Measurements from ENCODE around the gene CNOT4. TPM values are rescaled to one million over a fixed set of nuclear protein-coding genes. Genes with fewer than 3 reads are reported as not detected.

Gene CNOT4
- total and polyA plus RNA-seq, 2 of the 13 experiments (the other 11 are each of a cell fraction or from before 2014, with no cell fraction given), result 7.4 to 8.4 TPM

DNA sequence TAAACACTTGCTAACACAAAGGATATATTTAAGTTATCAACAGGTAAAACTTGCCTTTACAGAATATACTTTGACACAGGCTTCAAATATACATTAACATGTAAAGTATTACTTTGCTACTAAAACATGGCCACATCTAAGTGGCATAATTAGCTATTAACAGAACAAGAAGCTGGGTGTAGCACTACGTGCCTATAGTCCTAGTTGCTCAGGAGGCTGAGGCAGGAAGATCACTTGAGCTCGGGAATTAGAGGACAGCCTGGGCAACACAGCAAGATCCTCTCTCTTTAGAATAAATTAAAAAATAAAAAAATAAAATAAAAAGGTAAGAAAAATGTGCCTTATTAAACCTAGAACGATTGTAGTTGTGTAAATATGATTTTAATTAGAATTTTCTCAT, 106.6 kb downstream of the CNOT4 start:
- H2AFZ ChIP-seq (ENCODE audit: low read length), result no peak overlapping the region
- no peaks in the 10 kb centered on the region for H4K20me1 ChIP-seq (ENCODE audit: insufficient read depth, low read length)
- no peak overlapping the region for H3K4me3 ChIP-seq (replicated peaks in 1 of 3; ENCODE audit: insufficient read depth in 1 of 3, low read depth in 2 of 3, low read length in 3 of 3)
- 86% methylated on average over 3 of the region's 3 CpGs for WGBS (ENCODE audit: low lambda C conversion rate)
- peaks cover 0 to 9% of the 10 kb centered on the region in 2 experiments; a peak in 1 of 5 replicates for H3K36me3 ChIP-seq (replicated peaks in 1 of 2; ENCODE audit: control insufficient read depth in 1 of 2, insufficient read depth in 2 of 2, low read length in 2 of 2)
- no peaks in the 10 kb centered on the region for H3K4me1 ChIP-seq (ENCODE audit: insufficient read depth, low read length)
- in situ Hi-C loops (cut with HindIII; ENCODE audit: extremely low pct_ligation_motif_present, low pct_unique_long_range_greater_than_20kb), result no loop called here
- TF ChIP-seq PHF8 (CRISPR knock-in tag; IDR thresholded peaks at IDR 0.05), result no peak
- TF ChIP-seq MBNL3 (CRISPR knock-in tag; conservative IDR thresholded peaks at IDR 0.05), result no peak
- TF ChIP-seq, protein P1, sequence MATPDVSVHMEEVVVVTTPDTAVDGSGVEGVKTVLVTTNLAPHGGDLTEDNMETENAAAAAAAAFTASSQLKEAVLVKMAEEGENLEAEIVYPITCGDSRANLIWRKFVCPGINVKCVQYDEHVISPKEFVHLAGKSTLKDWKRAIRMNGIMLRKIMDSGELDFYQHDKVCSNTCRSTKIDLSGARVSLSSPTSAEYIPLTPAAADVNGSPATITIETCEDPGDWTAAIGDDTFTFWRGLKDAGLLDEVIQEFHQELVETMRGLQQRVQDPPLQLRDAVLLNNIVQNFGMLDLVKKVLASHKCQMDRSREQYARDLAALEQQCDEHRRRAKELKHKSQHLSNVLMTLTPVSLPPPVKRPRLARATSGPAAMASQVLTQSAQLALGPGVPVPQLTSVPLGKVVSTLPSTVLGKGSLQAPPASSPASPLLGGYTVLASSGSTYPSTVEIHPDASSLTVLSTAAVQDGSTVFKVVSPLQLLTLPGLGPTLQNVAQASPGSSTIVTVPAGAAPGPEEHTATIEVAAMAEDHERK (CRISPR knock-in tag; IDR thresholded peaks at IDR 0.05; ENCODE audit: low read depth), result no peak
- TF ChIP-seq, protein P2, sequence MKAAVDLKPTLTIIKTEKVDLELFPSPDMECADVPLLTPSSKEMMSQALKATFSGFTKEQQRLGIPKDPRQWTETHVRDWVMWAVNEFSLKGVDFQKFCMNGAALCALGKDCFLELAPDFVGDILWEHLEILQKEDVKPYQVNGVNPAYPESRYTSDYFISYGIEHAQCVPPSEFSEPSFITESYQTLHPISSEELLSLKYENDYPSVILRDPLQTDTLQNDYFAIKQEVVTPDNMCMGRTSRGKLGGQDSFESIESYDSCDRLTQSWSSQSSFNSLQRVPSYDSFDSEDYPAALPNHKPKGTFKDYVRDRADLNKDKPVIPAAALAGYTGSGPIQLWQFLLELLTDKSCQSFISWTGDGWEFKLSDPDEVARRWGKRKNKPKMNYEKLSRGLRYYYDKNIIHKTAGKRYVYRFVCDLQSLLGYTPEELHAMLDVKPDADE (CRISPR knock-in tag; IDR thresholded peaks at IDR 0.05), result no peak
- TF ChIP-seq, protein P3, sequence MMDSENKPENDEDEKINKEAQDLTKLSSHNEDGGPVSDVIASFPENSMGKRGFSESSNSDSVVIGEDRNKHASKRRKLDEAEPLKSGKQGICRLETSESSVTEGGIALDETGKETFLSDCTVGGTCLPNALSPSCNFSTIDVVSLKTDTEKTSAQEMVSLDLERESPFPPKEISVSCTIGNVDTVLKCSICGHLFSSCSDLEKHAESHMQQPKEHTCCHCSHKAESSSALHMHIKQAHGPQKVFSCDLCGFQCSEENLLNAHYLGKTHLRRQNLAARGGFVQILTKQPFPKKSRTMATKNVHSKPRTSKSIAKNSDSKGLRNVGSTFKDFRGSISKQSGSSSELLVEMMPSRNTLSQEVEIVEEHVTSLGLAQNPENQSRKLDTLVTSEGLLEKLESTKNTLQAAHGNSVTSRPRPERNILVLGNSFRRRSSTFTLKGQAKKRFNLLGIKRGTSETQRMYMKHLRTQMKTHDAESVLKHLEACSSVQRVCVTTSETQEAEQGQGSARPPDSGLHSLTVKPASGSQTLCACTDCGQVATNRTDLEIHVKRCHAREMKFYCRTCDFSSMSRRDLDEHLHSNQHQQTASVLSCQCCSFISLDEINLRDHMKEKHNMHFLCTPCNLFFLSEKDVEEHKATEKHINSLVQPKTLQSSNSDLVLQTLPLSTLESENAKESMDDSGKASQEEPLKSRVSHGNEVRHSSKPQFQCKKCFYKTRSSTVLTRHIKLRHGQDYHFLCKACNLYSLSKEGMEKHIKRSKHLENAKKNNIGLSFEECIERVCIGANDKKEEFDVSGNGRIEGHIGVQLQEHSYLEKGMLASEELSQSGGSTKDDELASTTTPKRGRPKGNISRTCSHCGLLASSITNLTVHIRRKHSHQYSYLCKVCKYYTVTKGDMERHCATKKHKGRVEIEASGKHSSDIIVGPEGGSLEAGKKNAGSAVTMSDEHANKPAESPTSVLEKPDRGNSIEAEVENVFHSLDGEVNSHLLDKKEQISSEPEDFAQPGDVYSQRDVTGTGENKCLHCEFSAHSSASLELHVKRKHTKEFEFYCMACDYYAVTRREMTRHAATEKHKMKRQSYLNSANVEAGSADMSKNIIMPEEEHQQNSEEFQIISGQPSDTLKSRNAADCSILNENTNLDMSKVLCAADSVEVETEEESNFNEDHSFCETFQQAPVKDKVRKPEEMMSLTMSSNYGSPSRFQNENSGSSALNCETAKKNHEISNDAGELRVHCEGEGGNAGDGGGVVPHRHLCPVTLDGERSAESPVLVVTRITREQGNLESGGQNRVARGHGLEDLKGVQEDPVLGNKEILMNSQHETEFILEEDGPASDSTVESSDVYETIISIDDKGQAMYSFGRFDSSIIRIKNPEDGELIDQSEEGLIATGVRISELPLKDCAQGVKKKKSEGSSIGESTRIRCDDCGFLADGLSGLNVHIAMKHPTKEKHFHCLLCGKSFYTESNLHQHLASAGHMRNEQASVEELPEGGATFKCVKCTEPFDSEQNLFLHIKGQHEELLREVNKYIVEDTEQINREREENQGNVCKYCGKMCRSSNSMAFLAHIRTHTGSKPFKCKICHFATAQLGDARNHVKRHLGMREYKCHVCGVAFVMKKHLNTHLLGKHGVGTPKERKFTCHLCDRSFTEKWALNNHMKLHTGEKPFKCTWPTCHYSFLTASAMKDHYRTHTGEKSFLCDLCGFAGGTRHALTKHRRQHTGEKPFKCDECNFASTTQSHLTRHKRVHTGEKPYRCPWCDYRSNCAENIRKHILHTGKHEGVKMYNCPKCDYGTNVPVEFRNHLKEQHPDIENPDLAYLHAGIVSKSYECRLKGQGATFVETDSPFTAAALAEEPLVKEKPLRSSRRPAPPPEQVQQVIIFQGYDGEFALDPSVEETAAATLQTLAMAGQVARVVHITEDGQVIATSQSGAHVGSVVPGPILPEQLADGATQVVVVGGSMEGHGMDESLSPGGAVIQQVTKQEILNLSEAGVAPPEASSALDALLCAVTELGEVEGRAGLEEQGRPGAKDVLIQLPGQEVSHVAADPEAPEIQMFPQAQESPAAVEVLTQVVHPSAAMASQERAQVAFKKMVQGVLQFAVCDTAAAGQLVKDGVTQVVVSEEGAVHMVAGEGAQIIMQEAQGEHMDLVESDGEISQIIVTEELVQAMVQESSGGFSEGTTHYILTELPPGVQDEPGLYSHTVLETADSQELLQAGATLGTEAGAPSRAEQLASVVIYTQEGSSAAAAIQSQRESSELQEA (CRISPR knock-in tag; IDR thresholded peaks at IDR 0.05; ENCODE audit: not compliant biosample characterization), result no peak
- no peak for TF ChIP-seq ZSCAN29 (CRISPR knock-in tag; conservative IDR thresholded peaks at IDR 0.05)
- no TSS peak for BruUV-seq (replicated peaks)
- ATAC-seq (no peak), FAIRE-seq (no peak), DNase-seq (ENCODE audit: low spot score) (no peak)
- no peaks in the 10 kb centered on the region for H3K79me2 ChIP-seq (ENCODE audit: insufficient read depth, low read length)
- no peak overlapping the region for H3K4me2 ChIP-seq (ENCODE audit: low read depth, low read length)
- no peaks in the 10 kb centered on the region for H3K27me3 ChIP-seq (ENCODE audit: control insufficient read depth in 1 of 2, insufficient read depth in 2 of 2, low read length in 2 of 2)
- intact Hi-C loops (cut with micrococcal nuclease; ENCODE audit: unreplicated experiment), result no loop called here
- H3K27ac ChIP-seq (ENCODE audit: extremely low read length, insufficient read depth, low read length), result no peak overlapping the region
- POLR2A ChIA-PET, result no interaction called here
- H3K9me3 ChIP-seq (ENCODE audit: low read length), result no peaks in the 10 kb centered on the region
- CTCF ChIA-PET (ENCODE audit: low intra/inter-chr PET ratio, low total read pairs), result no interaction called here
- no peak overlapping the region for H3K9ac ChIP-seq (ENCODE audit: insufficient read depth, low read depth, low read length)

Measured in HepG2 (cell line).